ENCODE results near the gene DNAJB4.
"Not testable (repeated sequence)": the region's sequence is repeated elsewhere in the genome, so short reads cannot be mapped to it uniquely, and the experiment has no call there.

DNAJB4 gene

DNA sequence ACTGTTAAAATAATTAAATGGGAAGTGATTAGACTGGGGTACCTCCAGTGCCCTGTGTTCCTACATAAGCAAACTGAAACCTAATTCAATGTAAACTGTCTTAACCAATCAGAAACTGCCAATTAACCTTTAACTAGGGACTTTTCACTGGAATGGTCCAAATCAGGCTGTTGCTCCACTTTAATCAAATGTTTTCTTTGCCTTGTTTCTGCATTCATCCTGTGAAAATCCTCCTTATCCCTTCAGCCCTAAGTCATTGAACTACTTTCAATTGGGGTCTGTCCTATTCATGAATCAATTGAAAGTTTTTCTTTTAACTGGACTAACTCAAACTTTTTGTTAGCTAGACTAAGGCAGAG is 20.8 kb upstream of the DNAJB4 start:
- Histone ChIP-seq H3K27ac (no peak overlapping the region), H3K36me3 (ENCODE audit: insufficient read depth, low read length) (peaks cover 12% of the 10 kb centered on the region), H3K9me3 (ENCODE audit: low read depth, low read length) (no peaks in the 10 kb centered on the region), H3K4me3 (no peak overlapping the region), H3K9ac (ENCODE audit: insufficient read length) (no peak overlapping the region)
- no peak for DNase-seq (ENCODE audit: low read depth, low spot score)
- TF ChIP-seq FOXP2 (optimal IDR thresholded peaks at IDR 0.05; ENCODE audit: control extremely low read depth, extremely low read length, insufficient read depth), result no peak
- no peak for TF ChIP-seq POLR2AphosphoS5 (IDR thresholded peaks at IDR 0.05; ENCODE audit: borderline replicate concordance, low read depth, low read length)
- TF ChIP-seq EZH2 (IDR thresholded peaks at IDR 0.05), result no peak

DNA sequence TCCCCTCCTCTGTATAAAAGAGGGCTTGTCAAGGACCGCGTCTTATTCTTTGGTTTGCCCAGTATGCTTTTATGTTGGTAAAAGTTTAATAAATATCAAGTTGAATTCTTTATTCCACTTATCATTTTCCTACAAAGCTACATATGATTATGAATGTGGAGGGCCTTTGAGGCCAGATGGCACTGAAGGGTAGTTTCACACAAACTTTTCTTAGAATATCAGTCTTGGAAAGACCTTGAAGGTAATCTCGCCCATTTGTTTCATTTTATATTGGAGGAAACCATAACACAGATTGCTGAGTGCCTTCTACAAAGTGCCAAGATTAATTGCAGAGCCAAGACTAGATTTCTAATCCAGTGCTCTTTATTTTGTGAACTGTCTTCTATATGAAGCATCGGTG is 20.1 kb upstream of the DNAJB4 start:
- H3K4me3 ChIP-seq, result no peak overlapping the region
- H3K9ac ChIP-seq (ENCODE audit: insufficient read length), result no peak overlapping the region
- TF ChIP-seq POLR2AphosphoS5 (IDR thresholded peaks at IDR 0.05; ENCODE audit: borderline replicate concordance, low read depth, low read length) (no peak), FOXP2 (optimal IDR thresholded peaks at IDR 0.05; ENCODE audit: control extremely low read depth, extremely low read length, insufficient read depth) (no peak), EZH2 (IDR thresholded peaks at IDR 0.05) (no peak)
- no peak for DNase-seq (ENCODE audit: low read depth, low spot score)
- H3K27ac ChIP-seq, result no peak overlapping the region
- H3K9me3 ChIP-seq (ENCODE audit: low read depth, low read length), result no peaks in the 10 kb centered on the region
- H3K36me3 ChIP-seq (ENCODE audit: insufficient read depth, low read length), result peaks cover 12% of the 10 kb centered on the region

DNA sequence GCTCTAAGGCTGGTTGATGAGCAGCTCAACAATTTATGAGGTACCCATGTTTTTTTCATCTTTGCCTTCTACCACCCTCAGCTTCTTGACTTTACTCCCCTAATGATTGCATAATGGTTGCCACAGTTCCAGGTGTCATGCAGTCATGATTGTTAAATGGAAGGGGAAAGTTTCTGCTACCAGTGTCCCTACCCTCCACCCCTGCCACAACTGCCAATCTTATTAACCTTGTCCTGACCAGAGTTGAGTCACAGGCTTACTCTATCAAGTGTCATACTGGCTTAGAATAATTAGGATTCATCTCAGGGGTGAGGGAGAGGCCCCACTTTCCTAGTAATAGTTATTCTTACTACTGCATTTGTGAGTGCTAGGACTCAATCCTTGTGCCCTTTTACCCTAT is 17.9 kb upstream of the DNAJB4 start:
- H3K9me3 ChIP-seq (ENCODE audit: low read depth, low read length), result no peaks in the 10 kb centered on the region
- no peak overlapping the region for H3K9ac ChIP-seq (ENCODE audit: insufficient read length)
- no peak for DNase-seq (ENCODE audit: low read depth, low spot score)

DNA sequence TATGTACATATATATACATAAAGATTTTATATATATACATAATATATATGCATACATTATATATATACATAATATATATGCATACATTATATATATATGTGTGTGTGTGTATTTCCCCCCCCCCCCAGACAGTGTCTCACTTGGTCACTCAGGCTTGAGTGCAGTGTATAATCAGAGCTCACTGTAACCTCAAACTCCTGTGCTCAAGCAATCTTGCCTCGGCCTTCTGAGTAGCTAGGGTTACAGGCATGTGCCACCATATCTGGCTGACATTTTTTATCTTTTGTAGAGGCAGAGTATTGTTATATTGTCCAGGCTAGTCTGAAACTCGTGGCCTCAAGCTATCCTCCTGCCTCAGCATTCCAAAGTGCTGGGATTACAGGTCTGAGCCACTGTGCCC is 16.8 kb upstream of the DNAJB4 start:
- no peak overlapping the region for H3K9ac ChIP-seq (ENCODE audit: insufficient read length)
- H3K27ac ChIP-seq, result no peak overlapping the region
- no peak for DNase-seq (ENCODE audit: low read depth, low spot score)
- no peaks in the 10 kb centered on the region for H3K9me3 ChIP-seq (ENCODE audit: low read depth, low read length)
- TF ChIP-seq EZH2 (IDR thresholded peaks at IDR 0.05), result no peak
- TF ChIP-seq POLR2AphosphoS5 (IDR thresholded peaks at IDR 0.05; ENCODE audit: borderline replicate concordance, low read depth, low read length), result no peak
- TF ChIP-seq FOXP2 (optimal IDR thresholded peaks at IDR 0.05; ENCODE audit: control extremely low read depth, extremely low read length, insufficient read depth), result no peak
- no peak overlapping the region for H3K4me3 ChIP-seq
- peaks cover 17% of the 10 kb centered on the region for H3K36me3 ChIP-seq (ENCODE audit: insufficient read depth, low read length)

More for the DNA sequence above, 17.9 kb upstream of the DNAJB4 start:
- peaks cover 17% of the 10 kb centered on the region for H3K36me3 ChIP-seq (ENCODE audit: insufficient read depth, low read length)
- no peak overlapping the region for H3K4me3 ChIP-seq
- TF ChIP-seq EZH2 (IDR thresholded peaks at IDR 0.05), result no peak
- no peak for TF ChIP-seq POLR2AphosphoS5 (IDR thresholded peaks at IDR 0.05; ENCODE audit: borderline replicate concordance, low read depth, low read length)
- no peak overlapping the region for H3K27ac ChIP-seq

DNA sequence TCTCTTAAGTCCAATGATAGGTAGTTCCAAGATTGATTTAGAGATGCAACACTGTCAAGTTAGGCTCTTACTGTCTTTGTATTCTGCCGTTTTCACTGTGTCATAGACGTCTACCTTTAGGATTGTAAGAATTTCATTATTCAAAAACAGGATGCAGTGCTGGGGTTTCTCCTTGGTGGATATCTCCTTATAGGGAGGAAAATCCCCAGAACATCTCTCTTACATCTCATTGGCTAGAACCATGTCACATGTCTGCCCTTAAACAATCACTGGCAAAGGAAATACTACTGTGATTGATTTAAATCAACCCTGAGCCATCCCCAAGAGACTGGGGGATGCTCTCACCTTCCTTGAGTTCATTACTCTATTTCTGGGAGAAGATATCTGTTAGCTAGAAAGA is 15.0 kb upstream of the DNAJB4 start:
- peaks cover 19% of the 10 kb centered on the region for H3K36me3 ChIP-seq (ENCODE audit: insufficient read depth, low read length)
- no peak overlapping the region for H3K4me3 ChIP-seq
- no peak for DNase-seq (ENCODE audit: low read depth, low spot score)
- TF ChIP-seq POLR2AphosphoS5 (IDR thresholded peaks at IDR 0.05; ENCODE audit: borderline replicate concordance, low read depth, low read length), result no peak
- no peak for TF ChIP-seq FOXP2 (optimal IDR thresholded peaks at IDR 0.05; ENCODE audit: control extremely low read depth, extremely low read length, insufficient read depth)
- TF ChIP-seq EZH2 (IDR thresholded peaks at IDR 0.05), result no peak
- H3K9ac ChIP-seq (ENCODE audit: insufficient read length), result no peak overlapping the region
- no peak overlapping the region for H3K27ac ChIP-seq
- no peaks in the 10 kb centered on the region for H3K9me3 ChIP-seq (ENCODE audit: low read depth, low read length)

DNA sequence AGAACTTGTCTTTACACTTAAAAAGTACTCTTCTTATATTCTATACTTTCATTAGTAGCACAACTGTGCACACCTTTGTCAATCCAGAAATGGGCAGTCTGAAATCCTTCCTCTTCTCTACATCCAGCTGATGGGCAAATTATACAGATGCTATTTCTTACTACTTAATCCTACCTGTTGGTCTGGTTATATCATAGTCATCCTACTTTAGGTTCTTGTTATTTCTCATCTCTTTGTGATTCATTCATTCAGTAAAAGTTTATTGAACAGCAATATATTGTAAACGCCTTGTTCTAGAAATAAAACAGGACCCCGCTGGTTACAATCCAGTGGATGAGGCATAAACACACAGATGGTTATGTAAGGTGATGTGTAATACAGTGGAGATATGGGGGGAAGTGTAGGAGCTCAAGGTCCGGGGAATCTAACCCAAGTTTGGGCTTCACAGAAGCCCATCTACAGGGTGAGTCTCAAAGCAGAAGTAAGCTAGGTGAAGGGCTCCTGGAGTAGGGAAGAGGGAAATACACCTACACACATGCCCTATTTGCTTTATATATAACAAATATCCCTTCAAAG is 14.0 kb upstream of the DNAJB4 start:
- H3K9ac ChIP-seq (ENCODE audit: insufficient read length), result no peak overlapping the region
- H3K27ac ChIP-seq, result no peak overlapping the region
- DNase-seq (ENCODE audit: low read depth, low spot score), result no peak
- no peak overlapping the region for H3K4me3 ChIP-seq
- no peaks in the 10 kb centered on the region for H3K9me3 ChIP-seq (ENCODE audit: low read depth, low read length)
- TF ChIP-seq EZH2 (IDR thresholded peaks at IDR 0.05), result no peak
- TF ChIP-seq FOXP2 (optimal IDR thresholded peaks at IDR 0.05; ENCODE audit: control extremely low read depth, extremely low read length, insufficient read depth), result no peak
- TF ChIP-seq POLR2AphosphoS5 (IDR thresholded peaks at IDR 0.05; ENCODE audit: borderline replicate concordance, low read depth, low read length), result no peak
- H3K36me3 ChIP-seq (ENCODE audit: insufficient read depth, low read length), result peaks cover 27% of the 10 kb centered on the region

DNA sequence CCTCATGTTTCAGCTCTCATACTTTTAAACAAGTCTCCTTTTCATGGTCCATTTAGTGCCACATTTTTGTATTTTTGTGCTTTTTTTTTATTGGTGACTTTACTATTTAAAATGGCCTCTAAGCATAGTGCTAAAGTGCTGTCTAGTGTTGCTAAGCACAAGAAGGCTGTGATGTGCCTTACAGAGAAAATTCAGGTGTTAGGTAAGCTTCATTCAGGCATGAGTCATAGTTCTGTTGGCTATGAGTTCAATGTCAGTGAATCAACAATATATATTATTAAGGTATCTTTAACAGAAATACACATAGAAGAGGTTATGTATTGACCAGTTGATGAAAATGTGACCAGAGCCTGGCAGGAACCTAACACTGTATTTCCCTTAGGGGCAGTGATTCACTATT is 13.1 kb upstream of the DNAJB4 start:
- no peak overlapping the region for H3K27ac ChIP-seq
- no peak overlapping the region for H3K9ac ChIP-seq (ENCODE audit: insufficient read length)
- peaks cover 30% of the 10 kb centered on the region for H3K36me3 ChIP-seq (ENCODE audit: insufficient read depth, low read length)
- H3K9me3 ChIP-seq (ENCODE audit: low read depth, low read length), result no peaks in the 10 kb centered on the region
- no peak for TF ChIP-seq POLR2AphosphoS5 (IDR thresholded peaks at IDR 0.05; ENCODE audit: borderline replicate concordance, low read depth, low read length)
- no peak for TF ChIP-seq FOXP2 (optimal IDR thresholded peaks at IDR 0.05; ENCODE audit: control extremely low read depth, extremely low read length, insufficient read depth)
- no peak for TF ChIP-seq EZH2 (IDR thresholded peaks at IDR 0.05)
- no peak for DNase-seq (ENCODE audit: low read depth, low spot score)
- H3K4me3 ChIP-seq, result no peak overlapping the region

DNA sequence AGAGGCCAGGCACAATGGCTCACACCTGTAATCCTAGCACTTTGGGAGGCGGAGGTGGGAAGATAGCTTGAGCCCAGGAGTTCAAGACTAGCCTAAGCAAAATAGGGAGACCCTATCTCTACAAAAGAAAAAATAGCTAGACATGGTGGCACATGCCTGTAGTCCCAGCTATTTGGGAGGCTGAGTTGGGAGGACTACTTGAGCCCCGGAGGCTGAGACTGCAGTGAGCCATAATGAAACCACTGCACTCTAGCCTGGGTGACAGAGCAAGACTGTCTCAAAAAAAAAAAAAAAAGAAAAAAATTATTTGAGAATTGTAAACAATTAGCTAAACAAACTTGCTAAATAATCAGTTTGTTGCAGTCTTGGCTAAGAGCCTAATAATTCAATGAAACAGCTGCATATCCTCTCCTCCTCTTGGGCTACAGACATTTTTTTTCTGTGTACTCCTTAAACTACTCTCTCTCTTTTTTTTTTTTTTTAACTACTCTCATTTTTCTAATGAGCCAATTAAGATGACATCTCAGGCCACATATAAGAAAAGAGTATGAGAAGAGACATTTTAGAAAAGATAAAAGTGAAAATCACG is 10.5 kb upstream of the DNAJB4 start:
- peak overlapping the region; percentile 25; the same call in 1 of the 2 replicates for H3K27ac ChIP-seq
- H3K9ac ChIP-seq (ENCODE audit: insufficient read length), result no peak overlapping the region
- no peak for DNase-seq (ENCODE audit: low read depth, low spot score)
- H3K9me3 ChIP-seq (ENCODE audit: low read depth, low read length), result no peaks in the 10 kb centered on the region
- no peak for TF ChIP-seq FOXP2 (optimal IDR thresholded peaks at IDR 0.05; ENCODE audit: control extremely low read depth, extremely low read length, insufficient read depth)
- TF ChIP-seq POLR2AphosphoS5 (IDR thresholded peaks at IDR 0.05; ENCODE audit: borderline replicate concordance, low read depth, low read length), result no peak
- TF ChIP-seq EZH2 (IDR thresholded peaks at IDR 0.05), result no peak
- peaks cover 33% of the 10 kb centered on the region for H3K36me3 ChIP-seq (ENCODE audit: insufficient read depth, low read length)
- no peak overlapping the region for H3K4me3 ChIP-seq

DNA sequence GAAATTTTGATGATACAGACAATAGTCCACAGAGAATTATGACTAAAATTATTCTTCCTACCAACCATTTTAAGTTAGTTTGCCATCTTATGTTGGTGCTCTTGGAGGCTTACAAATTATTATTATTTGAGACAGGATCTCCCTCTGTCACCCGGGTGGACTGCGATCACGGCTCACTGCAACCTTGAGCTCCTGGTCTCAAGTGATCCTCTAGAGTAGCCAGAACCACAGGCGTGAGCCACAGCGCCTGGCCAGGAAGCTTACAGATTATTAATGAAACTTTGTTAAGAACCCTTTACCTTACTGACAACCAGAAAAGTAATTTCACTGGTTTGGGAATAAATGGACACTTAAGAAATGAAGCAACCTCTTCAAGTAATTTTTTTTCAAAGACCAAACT is 8.0 kb upstream of the DNAJB4 start:
- H3K27ac ChIP-seq, result 0 out of 2 replicates have a peak overlapping the region, but pooled peaks have one; percentile 42
- no peaks in the 10 kb centered on the region for H3K9me3 ChIP-seq (ENCODE audit: low read depth, low read length)
- H3K4me3 ChIP-seq, result no peak overlapping the region
- H3K36me3 ChIP-seq (ENCODE audit: insufficient read depth, low read length), result peaks cover 21% of the 10 kb centered on the region
- TF ChIP-seq FOXP2 (optimal IDR thresholded peaks at IDR 0.05; ENCODE audit: control extremely low read depth, extremely low read length, insufficient read depth) (no peak), EZH2 (IDR thresholded peaks at IDR 0.05) (no peak)
- no peak for DNase-seq (ENCODE audit: low read depth, low spot score)
- no peak overlapping the region for H3K9ac ChIP-seq (ENCODE audit: insufficient read length)

DNA sequence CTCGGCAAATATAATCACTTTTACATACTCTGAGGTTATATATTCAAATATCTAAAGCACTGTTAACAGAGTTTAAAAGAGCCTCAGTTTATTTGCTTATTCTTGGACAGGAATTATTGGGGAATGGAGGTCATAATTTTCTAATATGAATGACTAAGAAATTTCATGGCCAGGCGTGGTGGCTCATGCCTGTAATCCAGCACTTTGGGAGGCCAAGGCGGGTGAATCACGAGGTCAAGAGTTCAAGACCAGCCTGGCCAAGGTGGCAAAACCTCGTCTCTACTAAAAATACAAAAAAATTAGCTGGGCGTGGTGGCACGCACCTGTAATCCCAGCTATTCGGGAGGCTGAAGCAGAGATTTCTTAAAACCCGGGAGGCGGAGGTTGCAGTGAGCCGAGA is 4.2 kb upstream of the DNAJB4 start:
- DNase-seq (ENCODE audit: low read depth, low spot score); H3K9me3 ChIP-seq (ENCODE audit: low read depth, low read length); H3K4me3 ChIP-seq; H3K36me3 ChIP-seq (ENCODE audit: insufficient read depth, low read length); H3K9ac ChIP-seq (ENCODE audit: insufficient read length); H3K27ac ChIP-seq: not testable (repeated sequence)
